Mesenchymal stem cell (in vitro differentiated cells and primary cell): ENCODE data around the gene PRKCA.

Experiments used
- DNase-seq: peaks from one replicate; pipeline ENCODE4 v3.0.0-alpha.2; 2013
- H2AFZ ChIP-seq: one replicate; pipeline ENCODE4 v1.6.1; 2013; ENCODE audit warnings: low read depth, mild to moderate bottlenecking, control low read depth, inconsistent platforms, low read length, moderate library complexity
- H2AK5ac ChIP-seq: 2 replicates; pipeline ENCODE4 v1.6.1; 2013; ENCODE audit warnings: low read length, moderate library complexity, mild to moderate bottlenecking, inconsistent platforms; ENCODE audit not compliant: severe bottlenecking
- H2BK120ac ChIP-seq: one replicate; pipeline ENCODE4 v1.6.1; 2013; ENCODE audit warnings: low read depth, mild to moderate bottlenecking, inconsistent platforms, low read length, moderate library complexity
- H2BK12ac ChIP-seq, 2 experiments: one replicate each; pipeline ENCODE4 v1.6.1; 2013; ENCODE audit warnings: inconsistent platforms in 2 of 2, low read length in 2 of 2, mild to moderate bottlenecking in 2 of 2, moderate library complexity in 2 of 2, control low read depth in 1 of 2
- H2BK15ac ChIP-seq: one replicate; pipeline ENCODE4 v1.6.1; 2013; ENCODE audit warnings: mild to moderate bottlenecking, low read depth, inconsistent platforms; ENCODE audit not compliant: poor library complexity, severe bottlenecking
- H2BK5ac ChIP-seq: 2 replicates; pipeline ENCODE4 v1.6.1; 2013; ENCODE audit warnings: low read depth, mild to moderate bottlenecking, low read length, control low read depth, inconsistent platforms; ENCODE audit not compliant: poor library complexity, severe bottlenecking
- H3K14ac ChIP-seq, 2 experiments: one replicate each; pipeline ENCODE4 v1.6.1; 2013; ENCODE audit warnings: inconsistent platforms in 2 of 2, low read length in 2 of 2, control low read depth in 1 of 2, mild to moderate bottlenecking in 1 of 2, moderate library complexity in 1 of 2
- H3K18ac ChIP-seq, 2 experiments: one replicate each; pipeline ENCODE4 v1.6.1; 2013; ENCODE audit warnings: inconsistent platforms in 2 of 2, low read length in 2 of 2, control low read depth in 1 of 2, low read depth in 1 of 2, mild to moderate bottlenecking in 1 of 2
- H3K23ac ChIP-seq, 2 experiments: one replicate each; pipeline ENCODE4 v1.6.1; 2013; ENCODE audit warnings: inconsistent platforms in 2 of 2, low read length in 2 of 2, mild to moderate bottlenecking in 2 of 2, moderate library complexity in 2 of 2, control low read depth in 1 of 2
- H3K27ac ChIP-seq: 2 replicates; pipeline ENCODE4 v1.5.1; 2013; ENCODE audit warnings: mild to moderate bottlenecking, moderate library complexity, low read length, control low read depth, inconsistent platforms; ENCODE audit not compliant: poor library complexity, severe bottlenecking
- H3K27me3 ChIP-seq, 2 experiments: 2 replicates each; pipeline versions ENCODE4 v1.6.1 to v1.7.0; 2013; ENCODE audit warnings: low read length in 2 of 2, mild to moderate bottlenecking in 2 of 2, moderate library complexity in 2 of 2, control low read depth in 1 of 2, inconsistent platforms in 1 of 2; ENCODE audit not compliant: control insufficient read depth in 1 of 2, insufficient read depth in 1 of 2
- H3K36me3 ChIP-seq, 2 experiments: 2 replicates each; pipeline versions ENCODE4 v1.6.1 to v1.7.0; 2013; ENCODE audit warnings: low read length in 2 of 2, control low read depth in 1 of 2, inconsistent platforms in 1 of 2, low read depth in 1 of 2, mild to moderate bottlenecking in 1 of 2; ENCODE audit not compliant: insufficient read depth in 2 of 2, control insufficient read depth in 1 of 2
- H3K4ac ChIP-seq, 2 experiments: one replicate each; pipeline ENCODE4 v1.6.1; 2013; ENCODE audit warnings: inconsistent platforms in 2 of 2, low read length in 2 of 2, mild to moderate bottlenecking in 2 of 2, moderate library complexity in 2 of 2, control low read depth in 1 of 2, low read depth in 1 of 2
- H3K4me1 ChIP-seq: 2 replicates; pipeline ENCODE4 v1.6.1; 2013; ENCODE audit warnings: low read depth, low read length, control low read depth; ENCODE audit not compliant: control insufficient read depth, insufficient read depth
- H3K4me2 ChIP-seq: 2 replicates; pipeline ENCODE4 v1.6.1; 2013; ENCODE audit warnings: low read length, mild to moderate bottlenecking, inconsistent platforms; ENCODE audit not compliant: poor library complexity, severe bottlenecking
- H3K4me3 ChIP-seq, 2 experiments: 2 replicates each; pipeline versions ENCODE4 v1.5.1 to v1.7.0; 2013; ENCODE audit warnings: low read length in 2 of 2, mild to moderate bottlenecking in 2 of 2, control low read depth in 1 of 2, low read depth in 1 of 2; ENCODE audit not compliant: insufficient read depth in 1 of 2
- H3K79me1 ChIP-seq: replicated peaks from 2 replicates; pipeline ENCODE4 v1.6.1; 2013; ENCODE audit warnings: mild to moderate bottlenecking, control low read depth, low read length, inconsistent platforms; ENCODE audit not compliant: poor library complexity, severe bottlenecking
- H3K9ac ChIP-seq: 2 replicates; pipeline ENCODE4 v1.7.0; 2013; ENCODE audit warnings: mild to moderate bottlenecking, low read length, moderate library complexity
- H3K9me3 ChIP-seq: 2 replicates; pipeline ENCODE4 v1.7.0; 2013; ENCODE audit warnings: mild to moderate bottlenecking, low read length; ENCODE audit not compliant: control insufficient read depth
- H4K8ac ChIP-seq: one replicate; pipeline ENCODE4 v1.6.1; 2013; ENCODE audit warnings: inconsistent platforms, mild to moderate bottlenecking, low read length, moderate library complexity
- H4K91ac ChIP-seq: one replicate; pipeline ENCODE4 v1.6.1; 2013; ENCODE audit warnings: mild to moderate bottlenecking, low read length, inconsistent platforms
- WGBS: methylation state at CpG from one replicate; pipeline ENCODE4 v1.1.7; 2013; ENCODE audit warnings: mixed read lengths; 5-methylcytosine and 5-hydroxymethylcytosine counted together

Gene PRKCA

DNA sequence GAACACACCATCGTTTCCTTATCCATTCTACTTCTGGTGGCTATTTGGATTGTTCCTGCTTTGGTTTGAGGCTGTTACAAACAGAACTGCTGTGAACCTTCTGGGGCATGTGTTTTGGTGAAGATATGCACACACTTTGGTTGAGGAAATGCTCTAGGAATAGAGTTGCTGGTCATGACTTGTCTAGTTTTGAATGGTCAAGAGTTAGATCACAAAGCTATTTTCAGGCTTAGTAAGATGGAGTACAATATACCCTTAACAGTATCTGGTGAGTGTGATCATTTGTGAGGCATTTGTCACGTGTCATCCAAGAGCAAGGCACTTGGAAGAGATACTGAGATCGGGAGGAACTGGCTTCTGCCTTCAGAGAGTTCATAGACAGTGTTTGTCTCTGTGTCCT is 485.5 kb downstream of the PRKCA start:
- no peak overlapping the region for H2AFZ ChIP-seq
- no peak overlapping the region for H3K4me2 ChIP-seq
- H3K27me3 ChIP-seq, result no peaks in the 10 kb centered on the region
- H3K4me1 ChIP-seq, result no peaks in the 10 kb centered on the region
- no peak overlapping the region for H2BK12ac ChIP-seq
- DNase-seq, result no peak
- H2AK5ac ChIP-seq, result no peak overlapping the region
- no peak overlapping the region for H3K27ac ChIP-seq
- no peak overlapping the region for H4K91ac ChIP-seq
- no peak overlapping the region for H3K9ac ChIP-seq
- 97% methylated on average over 3 of the region's 3 CpGs for WGBS
- H3K9me3 ChIP-seq, result no peaks in the 10 kb centered on the region
- H3K36me3 ChIP-seq, result peaks cover 57 to 61% of the 10 kb centered on the region in 2 experiments
- H3K4ac ChIP-seq, result no peak overlapping the region
- no peak overlapping the region for H3K23ac ChIP-seq
- H3K79me1 ChIP-seq, result peaks cover 10% of the 10 kb centered on the region
- H2BK120ac ChIP-seq, result no peak overlapping the region
- no peak overlapping the region for H2BK15ac ChIP-seq
- H4K8ac ChIP-seq, result no peak overlapping the region
- H2BK5ac ChIP-seq, result no peak overlapping the region
- H3K18ac ChIP-seq, result no peak overlapping the region
- H3K4me3 ChIP-seq, result no peak overlapping the region
- no peak overlapping the region for H3K14ac ChIP-seq

DNA sequence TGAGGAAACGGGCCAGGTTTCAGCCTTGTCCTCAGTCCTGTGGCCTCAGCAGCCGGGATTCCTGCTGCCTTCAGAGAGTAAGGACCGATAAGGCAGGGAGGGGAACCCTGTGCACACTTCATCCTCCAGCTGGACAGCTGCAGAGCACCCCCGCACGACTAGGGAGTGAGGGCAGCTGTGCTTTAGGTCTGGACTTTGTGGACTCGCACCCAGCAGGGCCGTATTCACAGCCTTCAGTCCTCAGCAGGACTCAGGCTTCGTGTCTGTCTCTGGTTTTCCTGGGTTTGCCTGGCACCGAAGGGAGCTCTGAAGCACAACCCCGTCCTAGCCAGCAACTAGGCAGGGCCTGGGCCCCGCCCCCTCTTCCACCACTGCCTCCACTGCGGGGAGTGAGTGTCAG is 486.7 kb downstream of the PRKCA start:
- Histone ChIP-seq H2BK15ac (no peak overlapping the region), H3K9me3 (no peaks in the 10 kb centered on the region), H2AFZ (no peak overlapping the region), H2AK5ac (no peak overlapping the region), H4K91ac (no peak overlapping the region), H4K8ac (no peak overlapping the region), H3K14ac (no peak overlapping the region), H2BK12ac (no peak overlapping the region), H3K9ac (no peak overlapping the region), H2BK120ac (no peak overlapping the region), H3K36me3 (peaks cover 54 to 68% of the 10 kb centered on the region in 2 experiments), H3K23ac (no peak overlapping the region), H2BK5ac (no peak overlapping the region), H3K4me1 (no peaks in the 10 kb centered on the region), H3K27ac (no peak overlapping the region), H3K27me3 (no peaks in the 10 kb centered on the region), H3K4me2 (no peak overlapping the region), H3K18ac (no peak overlapping the region), H3K4ac (no peak overlapping the region), H3K79me1 (peaks cover 5% of the 10 kb centered on the region), H3K4me3 (no peak overlapping the region)
- no peak for DNase-seq
- WGBS, result 92% methylated on average over 12 of the region's 12 CpGs

DNA sequence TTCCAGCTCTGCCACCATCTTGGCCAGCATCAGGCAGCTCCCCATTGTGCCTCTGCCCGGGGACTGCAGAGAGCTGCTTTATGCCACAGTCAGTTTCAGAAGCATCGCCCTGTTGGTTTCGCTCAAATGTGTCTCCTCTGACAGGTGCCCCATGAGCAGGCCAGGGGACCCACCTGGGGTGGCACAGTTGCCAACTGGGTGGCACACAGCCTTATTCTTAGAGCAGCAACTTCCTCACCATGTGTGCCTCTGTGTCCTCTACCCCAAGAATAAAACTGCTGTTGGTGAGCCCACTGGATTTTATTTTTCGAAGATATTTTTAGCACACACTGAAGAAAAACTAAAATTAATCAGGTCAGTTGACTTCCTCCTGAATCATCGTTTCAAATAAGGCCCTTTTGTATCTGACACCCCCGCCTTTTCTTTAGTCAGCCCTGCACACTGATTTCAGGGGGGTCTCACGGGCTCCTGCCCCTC is 487.6 kb downstream of the PRKCA start:
- Histone ChIP-seq H3K9ac (no peak overlapping the region), H3K23ac (no peak overlapping the region), H3K4me3 (no peak overlapping the region), H2BK15ac (no peak overlapping the region), H2BK5ac (no peak overlapping the region), H3K14ac (no peak overlapping the region), H2AK5ac (no peak overlapping the region), H3K27me3 (no peaks in the 10 kb centered on the region), H2BK12ac (no peak overlapping the region), H3K4me1 (no peaks in the 10 kb centered on the region), H4K8ac (no peak overlapping the region), H2BK120ac (no peak overlapping the region), H3K27ac (no peak overlapping the region), H3K9me3 (no peaks in the 10 kb centered on the region), H4K91ac (no peak overlapping the region), H3K4me2 (no peak overlapping the region), H2AFZ (no peak overlapping the region), H3K18ac (no peak overlapping the region), H3K79me1 (peaks cover 4% of the 10 kb centered on the region), H3K36me3 (peaks cover 47 to 69% of the 10 kb centered on the region in 2 experiments), H3K4ac (no peak overlapping the region)
- WGBS, result 93% methylated on average over 6 of the region's 7 CpGs
- DNase-seq, result no peak

DNA sequence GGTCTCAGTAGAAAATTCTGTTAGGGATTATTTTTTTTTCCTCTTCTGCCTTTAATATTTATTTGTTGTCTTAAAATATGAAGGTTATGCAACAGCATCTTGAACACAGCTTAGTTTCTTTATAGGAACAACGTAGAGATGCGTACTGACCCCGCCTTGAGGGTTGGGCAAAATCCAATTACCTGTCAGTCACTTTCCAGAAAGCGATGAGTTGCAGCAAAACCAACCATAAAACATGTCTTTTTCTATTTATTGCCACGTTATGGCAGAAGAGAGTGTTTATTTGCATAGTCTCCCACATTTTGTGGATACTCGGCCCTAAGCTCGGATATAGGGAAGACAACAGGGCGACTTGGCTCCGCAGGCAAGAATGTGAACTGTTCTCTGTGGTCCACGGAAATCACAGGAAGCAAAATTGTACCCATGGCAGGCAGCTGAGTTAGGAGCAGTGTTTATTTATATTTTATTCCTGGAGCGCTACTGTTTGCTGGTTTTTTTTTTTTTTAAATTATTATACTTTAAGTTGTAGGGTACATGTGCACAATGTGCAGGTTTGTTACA is 488.2 kb downstream of the PRKCA start:
- no peak overlapping the region for H3K4me2 ChIP-seq
- H3K27me3 ChIP-seq, result no peaks in the 10 kb centered on the region
- no peak overlapping the region for H3K4me3 ChIP-seq
- no peak overlapping the region for H3K14ac ChIP-seq
- WGBS, result 85% methylated on average over 10 of the region's 11 CpGs
- H3K4ac ChIP-seq, result no peak overlapping the region
- H2BK12ac ChIP-seq, result no peak overlapping the region
- no peak overlapping the region for H2BK15ac ChIP-seq
- H3K9me3 ChIP-seq, result no peaks in the 10 kb centered on the region
- H3K9ac ChIP-seq, result no peak overlapping the region
- no peak overlapping the region for H2AFZ ChIP-seq
- no peak overlapping the region for H4K8ac ChIP-seq
- H2AK5ac ChIP-seq, result no peak overlapping the region
- no peak overlapping the region for H4K91ac ChIP-seq
- H3K18ac ChIP-seq, result no peak overlapping the region
- no peak overlapping the region for H2BK5ac ChIP-seq
- peaks cover 5% of the 10 kb centered on the region for H3K79me1 ChIP-seq
- DNase-seq, result no peak
- peaks cover 45 to 66% of the 10 kb centered on the region in 2 experiments for H3K36me3 ChIP-seq
- H3K27ac ChIP-seq, result no peak overlapping the region
- H2BK120ac ChIP-seq, result no peak overlapping the region
- H3K4me1 ChIP-seq, result no peaks in the 10 kb centered on the region
- H3K23ac ChIP-seq, result no peak overlapping the region
